Nephron (organoid): Measurements from ENCODE around the gene OR10G8.

Experiments
- H3K27ac Mint-ChIP-seq, 3 experiments: 2 replicates each; pipeline ENCODE4 v1.8.0; 2020; ENCODE audit warnings: mixed read lengths in 3 of 3, mild to moderate bottlenecking in 2 of 3, moderate library complexity in 1 of 3
- H3K27me3 Mint-ChIP-seq: 2 replicates; pipeline ENCODE4 v1.8.0; 2021; ENCODE audit warnings: low read depth, mild to moderate bottlenecking, moderate library complexity, mixed read lengths
- H3K36me3 Mint-ChIP-seq: 2 replicates; pipeline ENCODE4 v1.8.0; 2020; ENCODE audit warnings: low read depth, mixed read lengths
- H3K4me1 Mint-ChIP-seq: 2 replicates; pipeline ENCODE4 v1.8.0; 2020; ENCODE audit warnings: mixed read lengths
- H3K4me3 Mint-ChIP-seq, 3 experiments: 2 replicates each; pipeline ENCODE4 v1.8.0; 2020; ENCODE audit warnings: mild to moderate bottlenecking in 3 of 3, mixed read lengths in 3 of 3, moderate library complexity in 2 of 3
- H3K9me3 Mint-ChIP-seq: 2 replicates; pipeline ENCODE4 v1.8.0; 2020; ENCODE audit warnings: mixed read lengths
- CTCF ChIP-seq, 3 experiments: fragments of 200-600 bp; sonication (generic); IDR thresholded peaks; one replicate each; pipeline ENCODE4 v1.5.0; 2021; ENCODE audit warnings: antibody characterized with exemption in 3 of 3; ENCODE audit not compliant: unreplicated experiment in 3 of 3

OR10G8 gene

GRCh38 chr11:124074554-124074953, 48.0 kb downstream of the OR10G8 start:
- Mint-ChIP-seq H3K4me1 (peaks cover 12% of the 10 kb centered on the region), H3K27me3 (peaks cover 20% of the 10 kb centered on the region), H3K27ac (no peak overlapping the region), H3K4me3 (no peak overlapping the region), H3K9me3 (no peaks in the 10 kb centered on the region), H3K36me3 (no peaks in the 10 kb centered on the region)
- TF ChIP-seq CTCF (IDR thresholded peaks at IDR 0.05; ENCODE audit: unreplicated experiment in 3 of 3) = no peak

- Mint-ChIP-seq H3K36me3 (no peaks in the 10 kb centered on the region), H3K27me3 (peaks cover 13% of the 10 kb centered on the region), H3K4me3 (no peak overlapping the region), H3K4me1 (peaks cover 15% of the 10 kb centered on the region), H3K9me3 (no peaks in the 10 kb centered on the region), H3K27ac (no peak overlapping the region)
- TF ChIP-seq CTCF (IDR thresholded peaks at IDR 0.05; ENCODE audit: unreplicated experiment in 3 of 3) = no peak
Measured at GRCh38 chr11:124075492-124075840, 48.9 kb downstream of the OR10G8 start.

- H3K36me3 Mint-ChIP-seq = no peaks in the 10 kb centered on the region
- no peaks in the 10 kb centered on the region for H3K9me3 Mint-ChIP-seq
- TF ChIP-seq CTCF (IDR thresholded peaks at IDR 0.05; ENCODE audit: unreplicated experiment in 3 of 3) = no peak
- no peak overlapping the region for H3K4me3 Mint-ChIP-seq
- H3K27me3 Mint-ChIP-seq = peaks cover 12% of the 10 kb centered on the region
- H3K4me1 Mint-ChIP-seq = peaks cover 14% of the 10 kb centered on the region
- no peak overlapping the region for H3K27ac Mint-ChIP-seq
Measured at GRCh38 chr11:124075841-124076651, 49.4 kb downstream of the OR10G8 start.

GRCh38 chr11:124077266-124077665, 50.7 kb downstream of the OR10G8 start:
- Mint-ChIP-seq H3K36me3 (no peaks in the 10 kb centered on the region), H3K9me3 (no peaks in the 10 kb centered on the region), H3K4me3 (no peak overlapping the region), H3K27me3 (peaks cover 4% of the 10 kb centered on the region), H3K27ac (no peak overlapping the region), H3K4me1 (peaks cover 7% of the 10 kb centered on the region)
- no peak for TF ChIP-seq CTCF (IDR thresholded peaks at IDR 0.05; ENCODE audit: unreplicated experiment in 3 of 3)

- Mint-ChIP-seq H3K27me3 (peaks cover 7% of the 10 kb centered on the region), H3K36me3 (no peaks in the 10 kb centered on the region), H3K4me3 (no peak overlapping the region), H3K4me1 (peaks cover 7% of the 10 kb centered on the region), H3K27ac (peak overlapping the region in 1 of 3 experiments; percentile 25), H3K9me3 (no peaks in the 10 kb centered on the region)
- TF ChIP-seq CTCF (IDR thresholded peaks at IDR 0.05; ENCODE audit: unreplicated experiment in 3 of 3) = no peak
Measured at GRCh38 chr11:124078591-124078990, 52.0 kb downstream of the OR10G8 start.
